Upper lobe of left lung (tissue), 4 donors: Measurements from ENCODE around the gene MOXD1.

ENCODE experiments used
- CTCF ChIP-seq, 6 experiments: fragments of 450-650 bp in 4 of 6; fragments of 200-600 bp in 2 of 6; sonication (generic) in 2 of 6; IDR thresholded peaks; one replicate each; pipeline ENCODE4 v1.5.1; 2016 to 2019; ENCODE audit warnings: antibody characterized with exemption in 6 of 6
- EP300 ChIP-seq, 4 donors: sonication (generic); formaldehyde crosslinking; IDR thresholded peaks; one replicate each; pipeline ENCODE4 v1.5.1; 2017; ENCODE audit warnings: antibody characterized with exemption in 4 of 4, control low read depth in 2 of 4
- POLR2A ChIP-seq, 4 donors: fragments of 450-650 bp; IDR thresholded peaks; one replicate each; pipeline ENCODE4 v1.5.1; 2016 to 2017; ENCODE audit warnings: antibody characterized with exemption in 4 of 4, mild to moderate bottlenecking in 2 of 4
- POLR2AphosphoS5 ChIP-seq, 2 donors: sonication (generic); formaldehyde crosslinking; IDR thresholded peaks; one replicate each; pipeline ENCODE4 v1.5.1; 2017; ENCODE audit warnings: antibody characterized with exemption in 2 of 2

DNA sequence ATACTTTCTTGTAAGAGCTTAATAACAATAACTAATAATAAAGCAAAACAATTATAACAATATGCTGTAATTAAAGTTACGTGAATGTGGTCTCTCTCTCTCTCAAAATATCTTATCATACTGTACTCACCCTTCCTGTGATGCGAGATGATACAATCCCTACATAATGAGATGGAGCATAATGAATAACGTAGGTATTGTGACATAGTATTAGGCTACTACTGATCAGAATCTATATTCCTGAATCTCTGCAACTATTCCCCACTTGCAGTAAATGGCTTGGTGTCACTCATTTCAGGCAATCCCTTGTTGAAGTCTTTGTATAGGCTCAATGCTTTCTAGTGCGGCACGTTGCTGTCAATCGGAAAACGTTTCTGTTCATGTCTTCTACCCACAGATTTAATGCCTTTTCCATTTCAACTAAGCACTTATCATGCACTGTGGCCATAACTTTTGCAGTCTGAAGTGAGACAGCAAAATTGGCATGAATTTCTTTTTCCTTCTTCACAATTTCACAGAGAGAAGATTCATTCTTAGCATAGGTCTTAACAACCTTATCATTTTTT is 32.3 kb downstream of the MOXD1 start:
- no peak for TF ChIP-seq POLR2AphosphoS5 (IDR thresholded peaks at IDR 0.05)
- no peak for TF ChIP-seq EP300 (IDR thresholded peaks at IDR 0.05)
- no peak for TF ChIP-seq POLR2A (IDR thresholded peaks at IDR 0.05)
- TF ChIP-seq CTCF (IDR thresholded peaks at IDR 0.05), result no peak
